Measurements from ENCODE around the gene TMEM176B. TPM values are rescaled to one million over a fixed set of nuclear protein-coding genes. Genes with fewer than 3 reads are reported as not detected.

TMEM176B gene
- total and polyA plus RNA-seq, 2 experiments from 2014 or later = not detected

DNA sequence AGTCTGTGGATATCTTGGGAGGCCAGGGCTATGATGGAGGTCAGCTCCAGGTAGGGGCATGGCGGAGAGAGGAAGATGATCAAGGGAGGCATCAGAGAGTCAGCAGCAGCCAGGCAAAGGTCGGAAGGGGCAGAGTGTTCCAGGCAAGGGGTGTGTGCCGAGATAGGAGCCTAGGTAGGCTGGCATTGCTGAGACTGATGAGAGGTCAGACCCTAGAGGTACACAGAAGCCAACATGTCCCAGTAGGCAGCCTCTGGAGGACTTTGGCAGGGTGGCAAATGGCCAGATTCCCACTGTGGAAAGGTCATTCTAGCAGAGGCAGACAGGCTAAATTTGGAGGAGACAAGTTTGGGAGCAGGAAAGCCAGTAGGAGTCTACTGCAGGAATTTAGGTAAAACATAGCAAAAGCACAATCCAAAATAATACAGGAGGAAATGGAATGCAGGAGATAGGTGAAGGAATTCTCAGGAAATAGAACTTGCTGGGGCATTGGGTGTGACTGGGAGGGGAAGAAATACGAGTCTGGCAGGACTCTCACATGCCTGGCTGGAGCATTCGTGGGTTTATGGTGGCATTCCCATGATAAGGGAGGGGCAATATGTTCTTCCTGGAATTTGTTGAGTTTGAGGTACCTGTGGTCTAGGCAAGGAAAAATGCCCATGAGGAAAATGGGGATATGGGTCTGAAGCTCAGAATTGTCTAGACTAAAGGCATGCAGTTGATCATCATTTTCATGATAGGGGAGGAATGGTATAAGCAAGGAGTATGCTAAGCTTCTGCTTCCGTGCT lies 26.1 kb upstream of the TMEM176B start:
- H3K4me2 ChIP-seq (ENCODE audit: unreplicated experiment) = no peak overlapping the region
- H3K27me3 ChIP-seq (replicated peaks; ENCODE audit: insufficient read depth) = no peaks in the 10 kb centered on the region
- no peak overlapping the region for H3K9ac ChIP-seq
- no peaks in the 10 kb centered on the region for H4K20me1 ChIP-seq (ENCODE audit: insufficient read depth)
- no peak overlapping the region for H3K4me3 ChIP-seq
- in situ Hi-C loops (cut with MboI) = no loop called here
- H2AFZ ChIP-seq = no peak overlapping the region
- no peak overlapping the region for H3K27ac ChIP-seq
- no peak for TF ChIP-seq EZH2phosphoT487 (IDR thresholded peaks at IDR 0.05; ENCODE audit: insufficient read depth, low read depth)
- no peak for TF ChIP-seq EZH2 (IDR thresholded peaks at IDR 0.05; ENCODE audit: insufficient read depth, poor library complexity, severe bottlenecking)
- 24 to 28% methylated on average over 6 of the region's 6 CpGs for WGBS, 2 experiments (ENCODE audit: low coverage in 1 of 2, low lambda C conversion rate in 2 of 2, missing lambda C conversion rate in 2 of 2)
- H3F3A ChIP-seq (ENCODE audit: insufficient read depth) = no peaks in the 10 kb centered on the region
- no peaks in the 10 kb centered on the region for H3K4me1 ChIP-seq (ENCODE audit: insufficient read depth)
- no peak for DNase-seq
- no peaks in the 10 kb centered on the region for H3K9me3 ChIP-seq (ENCODE audit: low read depth)
- no peaks in the 10 kb centered on the region for H3K9me2 ChIP-seq (ENCODE audit: insufficient read depth)
- H3K79me2 ChIP-seq (ENCODE audit: insufficient read depth) = no peaks in the 10 kb centered on the region
- H3K36me3 ChIP-seq (ENCODE audit: low read depth) = no peaks in the 10 kb centered on the region

DNA sequence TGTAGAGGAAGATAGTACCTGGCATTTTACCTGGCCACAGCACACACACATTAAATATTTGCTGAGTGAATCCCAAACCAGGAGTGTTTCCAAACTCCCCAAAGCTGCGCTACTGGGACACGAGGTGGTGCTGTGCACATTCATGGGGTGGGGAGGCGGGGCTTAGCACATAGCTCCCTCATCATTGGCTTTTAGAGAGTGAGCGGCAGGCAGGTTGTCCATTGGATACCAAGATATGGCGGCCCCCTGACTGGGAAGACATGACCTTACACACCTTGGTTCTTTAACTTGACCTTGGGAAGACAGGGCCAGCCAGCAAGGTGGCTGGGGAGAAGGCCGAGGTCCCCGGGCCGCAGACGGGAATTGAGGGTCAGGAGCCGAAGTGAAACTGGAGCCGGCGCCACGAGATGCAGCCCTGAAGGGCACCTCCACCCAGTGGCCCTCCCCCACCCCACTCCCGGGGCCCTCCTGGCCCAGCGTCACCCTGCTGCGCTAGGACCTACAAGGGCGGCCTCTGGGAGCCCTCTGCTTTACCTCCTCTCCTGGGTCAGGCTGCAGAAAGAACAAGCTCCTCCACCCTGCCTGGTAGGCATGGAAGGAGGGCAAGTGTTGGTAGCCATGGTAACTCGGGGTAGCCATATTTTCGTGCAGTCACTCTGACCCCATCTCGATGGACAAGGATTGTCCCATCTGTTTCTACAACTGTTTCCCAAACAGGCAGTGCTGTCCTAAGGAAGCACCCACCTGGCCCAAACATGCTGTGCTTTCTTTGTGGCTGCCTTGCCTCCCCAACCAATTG lies 24.4 kb upstream of the TMEM176B start:
- H3K27ac ChIP-seq = no peak overlapping the region
- H2AFZ ChIP-seq = no peak overlapping the region
- H3K36me3 ChIP-seq (ENCODE audit: low read depth) = no peaks in the 10 kb centered on the region
- 51 to 53% methylated on average over 13 to 20 of the region's 20 CpGs for WGBS, 2 experiments (ENCODE audit: low coverage in 1 of 2, low lambda C conversion rate in 2 of 2, missing lambda C conversion rate in 2 of 2)
- H3K4me1 ChIP-seq (ENCODE audit: insufficient read depth) = no peaks in the 10 kb centered on the region
- H3K9ac ChIP-seq = no peak overlapping the region
- in situ Hi-C loops (cut with MboI) = no loop called here
- H3K9me2 ChIP-seq (ENCODE audit: insufficient read depth) = no peaks in the 10 kb centered on the region
- H3K4me2 ChIP-seq (ENCODE audit: unreplicated experiment) = no peak overlapping the region
- TF ChIP-seq EZH2phosphoT487 (IDR thresholded peaks at IDR 0.05; ENCODE audit: insufficient read depth, low read depth) = no peak
- no peak for TF ChIP-seq EZH2 (IDR thresholded peaks at IDR 0.05; ENCODE audit: insufficient read depth, poor library complexity, severe bottlenecking)
- DNase-seq = no peak
- no peaks in the 10 kb centered on the region for H3F3A ChIP-seq (ENCODE audit: insufficient read depth)
- H3K79me2 ChIP-seq (ENCODE audit: insufficient read depth) = no peaks in the 10 kb centered on the region
- no peaks in the 10 kb centered on the region for H3K27me3 ChIP-seq (replicated peaks; ENCODE audit: insufficient read depth)
- H3K4me3 ChIP-seq = no peak overlapping the region
- H4K20me1 ChIP-seq (ENCODE audit: insufficient read depth) = no peaks in the 10 kb centered on the region
- H3K9me3 ChIP-seq (ENCODE audit: low read depth) = no peaks in the 10 kb centered on the region

DNA sequence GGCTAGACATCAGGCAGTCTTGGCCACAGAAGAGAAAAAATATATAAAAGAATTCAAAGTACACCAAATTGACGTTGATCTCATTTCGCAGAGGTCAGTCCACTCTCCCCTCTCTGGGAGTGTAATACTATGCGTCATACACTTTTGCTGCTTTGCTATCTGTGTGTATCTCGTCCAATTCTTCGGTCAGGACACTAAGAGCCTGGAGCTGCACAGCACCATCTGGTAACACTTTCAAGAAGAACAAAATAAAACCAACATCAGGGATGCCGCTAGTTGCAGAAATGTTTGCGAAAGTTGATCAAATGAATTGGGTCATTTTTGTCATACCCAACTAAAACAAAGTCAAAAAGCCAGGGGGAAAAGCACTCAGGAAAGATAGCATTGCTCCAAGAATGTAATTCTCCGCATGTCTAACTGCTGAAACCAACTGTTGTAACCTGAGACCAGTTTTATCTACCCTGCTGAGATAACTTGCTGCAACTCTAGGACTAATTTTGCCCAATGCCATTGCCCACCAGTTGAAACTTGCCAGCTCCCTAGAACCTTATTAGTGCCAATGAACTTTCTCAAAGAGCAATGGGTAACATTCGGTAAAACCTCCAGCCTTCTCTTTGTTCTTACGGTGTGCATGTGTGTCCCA lies 23.4 kb upstream of the TMEM176B start:
- Histone ChIP-seq H3F3A (ENCODE audit: insufficient read depth) (no peaks in the 10 kb centered on the region), H3K9me2 (ENCODE audit: insufficient read depth) (no peaks in the 10 kb centered on the region), H3K4me3 (no peak overlapping the region), H3K27me3 (replicated peaks; ENCODE audit: insufficient read depth) (no peaks in the 10 kb centered on the region), H3K9ac (no peak overlapping the region), H3K4me2 (ENCODE audit: unreplicated experiment) (no peak overlapping the region), H4K20me1 (ENCODE audit: insufficient read depth) (no peaks in the 10 kb centered on the region), H2AFZ (no peak overlapping the region), H3K4me1 (ENCODE audit: insufficient read depth) (no peaks in the 10 kb centered on the region), H3K79me2 (ENCODE audit: insufficient read depth) (no peaks in the 10 kb centered on the region), H3K27ac (no peak overlapping the region), H3K36me3 (ENCODE audit: low read depth) (no peaks in the 10 kb centered on the region), H3K9me3 (ENCODE audit: low read depth) (no peaks in the 10 kb centered on the region)
- in situ Hi-C loops (cut with MboI) = no loop called here
- 39 to 43% methylated on average over 10 of the region's 10 CpGs for WGBS, 2 experiments (ENCODE audit: low coverage in 1 of 2, low lambda C conversion rate in 2 of 2, missing lambda C conversion rate in 2 of 2)
- DNase-seq = no peak
- no peak for TF ChIP-seq EZH2 (IDR thresholded peaks at IDR 0.05; ENCODE audit: insufficient read depth, poor library complexity, severe bottlenecking)
- TF ChIP-seq EZH2phosphoT487 (IDR thresholded peaks at IDR 0.05; ENCODE audit: insufficient read depth, low read depth) = no peak

DNA sequence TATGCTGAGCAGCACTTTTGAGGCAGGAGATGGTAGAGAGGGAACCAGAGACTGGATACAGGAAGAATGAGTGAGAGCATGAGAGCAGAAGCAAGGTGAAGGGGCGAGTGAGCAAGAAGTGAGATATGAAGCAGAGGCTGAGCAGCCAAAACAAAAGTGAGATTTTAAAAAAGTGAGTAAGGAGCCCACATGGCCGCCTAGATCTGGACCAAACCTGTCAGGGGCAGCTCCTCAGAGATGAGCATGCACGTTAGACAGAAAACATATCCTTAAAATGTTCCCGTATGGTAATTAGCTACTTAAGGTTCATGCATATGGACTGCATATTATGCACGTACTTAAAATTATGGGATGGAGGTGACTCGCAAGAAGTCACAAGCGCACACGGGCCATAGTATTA lies 22.9 kb upstream of the TMEM176B start:
- Histone ChIP-seq H3K27me3 (replicated peaks; ENCODE audit: insufficient read depth) (no peaks in the 10 kb centered on the region), H3K4me3 (no peak overlapping the region), H3F3A (ENCODE audit: insufficient read depth) (no peaks in the 10 kb centered on the region), H3K9me2 (ENCODE audit: insufficient read depth) (no peaks in the 10 kb centered on the region), H4K20me1 (ENCODE audit: insufficient read depth) (no peaks in the 10 kb centered on the region), H3K36me3 (ENCODE audit: low read depth) (no peaks in the 10 kb centered on the region), H3K4me1 (ENCODE audit: insufficient read depth) (no peaks in the 10 kb centered on the region), H3K4me2 (ENCODE audit: unreplicated experiment) (no peak overlapping the region), H2AFZ (no peak overlapping the region), H3K9me3 (ENCODE audit: low read depth) (no peaks in the 10 kb centered on the region), H3K9ac (no peak overlapping the region), H3K27ac (no peak overlapping the region), H3K79me2 (ENCODE audit: insufficient read depth) (no peaks in the 10 kb centered on the region)
- WGBS, 2 experiments (ENCODE audit: low coverage in 1 of 2, low lambda C conversion rate in 2 of 2, missing lambda C conversion rate in 2 of 2) = 56 to 58% methylated on average over 8 of the region's 8 CpGs
- TF ChIP-seq EZH2 (IDR thresholded peaks at IDR 0.05; ENCODE audit: insufficient read depth, poor library complexity, severe bottlenecking) = no peak
- no peak for TF ChIP-seq EZH2phosphoT487 (IDR thresholded peaks at IDR 0.05; ENCODE audit: insufficient read depth, low read depth)
- DNase-seq = no peak
- in situ Hi-C loops (cut with MboI) = no loop called here
